Measurements from ENCODE around the gene EXO1.

Gene EXO1

GRCh38 chr1:241828463-241829021, 19.5 kb upstream of the EXO1 start:
- no peak overlapping the region for H3K27ac ChIP-seq (ENCODE audit: low read depth, low read length)
- H3K27me3 ChIP-seq (ENCODE audit: control insufficient read depth, low read length): no peaks in the 10 kb centered on the region; the same call in 1 of the 2 replicates
- no peak overlapping the region for H3K4me3 ChIP-seq (ENCODE audit: low read length)
- TF ChIP-seq, protein P1, sequence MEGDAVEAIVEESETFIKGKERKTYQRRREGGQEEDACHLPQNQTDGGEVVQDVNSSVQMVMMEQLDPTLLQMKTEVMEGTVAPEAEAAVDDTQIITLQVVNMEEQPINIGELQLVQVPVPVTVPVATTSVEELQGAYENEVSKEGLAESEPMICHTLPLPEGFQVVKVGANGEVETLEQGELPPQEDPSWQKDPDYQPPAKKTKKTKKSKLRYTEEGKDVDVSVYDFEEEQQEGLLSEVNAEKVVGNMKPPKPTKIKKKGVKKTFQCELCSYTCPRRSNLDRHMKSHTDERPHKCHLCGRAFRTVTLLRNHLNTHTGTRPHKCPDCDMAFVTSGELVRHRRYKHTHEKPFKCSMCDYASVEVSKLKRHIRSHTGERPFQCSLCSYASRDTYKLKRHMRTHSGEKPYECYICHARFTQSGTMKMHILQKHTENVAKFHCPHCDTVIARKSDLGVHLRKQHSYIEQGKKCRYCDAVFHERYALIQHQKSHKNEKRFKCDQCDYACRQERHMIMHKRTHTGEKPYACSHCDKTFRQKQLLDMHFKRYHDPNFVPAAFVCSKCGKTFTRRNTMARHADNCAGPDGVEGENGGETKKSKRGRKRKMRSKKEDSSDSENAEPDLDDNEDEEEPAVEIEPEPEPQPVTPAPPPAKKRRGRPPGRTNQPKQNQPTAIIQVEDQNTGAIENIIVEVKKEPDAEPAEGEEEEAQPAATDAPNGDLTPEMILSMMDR (IDR thresholded peaks at IDR 0.05; ENCODE audit: low read depth, low read length, poor library complexity, severe bottlenecking): no peak
- TF ChIP-seq EZH2phosphoT487 (IDR thresholded peaks at IDR 0.05; ENCODE audit: borderline replicate concordance, low read length): no peak
- H3K4me1 ChIP-seq (ENCODE audit: control insufficient read depth, low read length): no peaks in the 10 kb centered on the region
- no peaks in the 10 kb centered on the region for H3K9me3 ChIP-seq (ENCODE audit: control insufficient read depth, insufficient read depth, low read length)
- H4K20me1 ChIP-seq (ENCODE audit: control insufficient read depth, insufficient read depth, low read depth, low read length): no peaks in the 10 kb centered on the region
- H3K4me2 ChIP-seq (ENCODE audit: low read length): no peak overlapping the region
- no peaks in the 10 kb centered on the region for H3K79me2 ChIP-seq (ENCODE audit: control insufficient read depth, low read length)
- no peaks in the 10 kb centered on the region for H3K36me3 ChIP-seq (ENCODE audit: control insufficient read depth, low read length)
- H3K9me2 ChIP-seq (replicated peaks; ENCODE audit: control insufficient read depth, low read length): no peaks in the 10 kb centered on the region
- no peaks in the 10 kb centered on the region for H3F3A ChIP-seq (ENCODE audit: control insufficient read depth, insufficient read depth)

GRCh38 chr1:241829468-241829867, 18.5 kb upstream of the EXO1 start:
- Histone ChIP-seq H3K79me2 (ENCODE audit: control insufficient read depth, low read length) (no peaks in the 10 kb centered on the region), H3K27me3 (ENCODE audit: control insufficient read depth, low read length) (peaks cover 3% of the 10 kb centered on the region; the same call in 1 of the 2 replicates), H3K27ac (ENCODE audit: low read depth, low read length) (no peak overlapping the region), H3F3A (ENCODE audit: control insufficient read depth, insufficient read depth) (no peaks in the 10 kb centered on the region), H3K9me3 (ENCODE audit: control insufficient read depth, insufficient read depth, low read length) (no peaks in the 10 kb centered on the region), H3K36me3 (ENCODE audit: control insufficient read depth, low read length) (no peaks in the 10 kb centered on the region), H3K4me1 (ENCODE audit: control insufficient read depth, low read length) (no peaks in the 10 kb centered on the region), H3K9me2 (replicated peaks; ENCODE audit: control insufficient read depth, low read length) (no peaks in the 10 kb centered on the region), H4K20me1 (ENCODE audit: control insufficient read depth, insufficient read depth, low read depth, low read length) (no peaks in the 10 kb centered on the region), H3K4me2 (ENCODE audit: low read length) (no peak overlapping the region), H3K4me3 (ENCODE audit: low read length) (no peak overlapping the region)
- no peak for TF ChIP-seq EZH2phosphoT487 (IDR thresholded peaks at IDR 0.05; ENCODE audit: borderline replicate concordance, low read length)
- TF ChIP-seq, protein P1 (IDR thresholded peaks at IDR 0.05; ENCODE audit: low read depth, low read length, poor library complexity, severe bottlenecking): no peak

DNA sequence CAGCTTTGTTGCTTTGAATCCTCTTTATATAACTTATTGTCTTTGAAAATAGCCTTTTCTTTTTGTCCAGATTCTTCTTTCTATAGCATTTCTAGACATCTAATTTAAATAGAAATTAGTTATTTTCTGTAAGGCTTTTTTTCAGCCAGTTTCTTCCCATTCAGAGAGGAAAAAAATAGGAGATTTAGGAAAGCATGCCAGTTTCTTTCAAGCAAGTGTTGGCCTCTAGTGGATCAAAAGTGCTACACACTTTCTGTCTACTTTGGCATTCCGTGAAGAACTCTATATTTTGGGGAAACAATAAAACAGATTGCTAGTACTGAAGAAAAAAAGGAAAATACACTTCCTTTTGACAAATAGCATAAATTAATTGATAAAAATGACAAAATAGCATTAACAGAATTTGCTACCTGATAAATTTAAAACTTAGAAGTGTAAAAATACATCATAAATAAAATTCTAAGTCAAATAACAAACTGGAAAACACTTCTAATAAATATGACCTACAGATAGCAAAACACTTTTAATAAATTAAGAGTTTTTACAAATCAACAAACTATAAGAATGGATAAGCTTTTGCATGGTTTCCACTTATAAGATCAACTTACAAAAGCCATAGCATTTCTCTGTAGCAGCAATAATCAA, 13.1 kb upstream of the EXO1 start:
- Histone ChIP-seq H3K79me2 (ENCODE audit: control insufficient read depth, low read length) (no peaks in the 10 kb centered on the region), H4K20me1 (ENCODE audit: control insufficient read depth, insufficient read depth, low read depth, low read length) (no peaks in the 10 kb centered on the region), H3K9me2 (replicated peaks; ENCODE audit: control insufficient read depth, low read length) (no peaks in the 10 kb centered on the region), H3K36me3 (ENCODE audit: control insufficient read depth, low read length) (no peaks in the 10 kb centered on the region), H3F3A (ENCODE audit: control insufficient read depth, insufficient read depth) (no peaks in the 10 kb centered on the region), H3K9me3 (ENCODE audit: control insufficient read depth, insufficient read depth, low read length) (no peaks in the 10 kb centered on the region), H3K27me3 (ENCODE audit: control insufficient read depth, low read length) (peaks cover 3% of the 10 kb centered on the region; the same call in 1 of the 2 replicates), H3K4me3 (ENCODE audit: low read length) (no peak overlapping the region), H3K4me2 (ENCODE audit: low read length) (no peak overlapping the region), H3K4me1 (ENCODE audit: control insufficient read depth, low read length) (no peaks in the 10 kb centered on the region), H3K27ac (ENCODE audit: low read depth, low read length) (no peak overlapping the region)
- TF ChIP-seq EZH2phosphoT487 (IDR thresholded peaks at IDR 0.05; ENCODE audit: borderline replicate concordance, low read length): no peak
- TF ChIP-seq, protein P1 (IDR thresholded peaks at IDR 0.05; ENCODE audit: low read depth, low read length, poor library complexity, severe bottlenecking): peak; percentile 46

Measured in DOHH2 (cell line).